SIG-M5 (cell line): Measurements from ENCODE around the gene AACS.
"Not testable (repeated sequence)": the region's sequence is repeated elsewhere in the genome, so short reads cannot be mapped to it uniquely, and the experiment has no call there.

Experiments used
- DNase-seq: peaks from one replicate; lab custom pipeline; 2025; lab: John Stamatoyannopoulos, UW

The AACS gene

GRCh38 chr12:125056306-125056705 lies 8.9 kb upstream of the AACS start:
- no peak for DNase-seq

- no peak for DNase-seq
These were observed 7.5 kb upstream of the AACS start for GRCh38 chr12:125057708-125058107.

- DNase-seq: no peak
These were observed 4.0 kb upstream of the AACS start for GRCh38 chr12:125061229-125061628.

GRCh38 chr12:125063522-125063921 lies 1.7 kb upstream of the AACS start:
- DNase-seq: not testable (repeated sequence)

- no peak for DNase-seq
These were observed 743 bp upstream of the AACS start for GRCh38 chr12:125064492-125064891.

GRCh38 chr12:125065919-125066570 lies 810 bp downstream of the AACS start:
- DNase-seq: no peak

GRCh38 chr12:125068391-125068790 lies 3.2 kb downstream of the AACS start:
- no peak for DNase-seq

GRCh38 chr12:125069616-125070015 lies 4.4 kb downstream of the AACS start:
- DNase-seq: no peak

- DNase-seq: no peak
These were observed 4.9 kb downstream of the AACS start for GRCh38 chr12:125070112-125070511.

- no peak for DNase-seq
These were observed 5.6 kb downstream of the AACS start for GRCh38 chr12:125070661-125071390.

- DNase-seq: no peak
These were observed 6.2 kb downstream of the AACS start for GRCh38 chr12:125071456-125071855.

- no peak for DNase-seq
These were observed 7.3 kb downstream of the AACS start for GRCh38 chr12:125072496-125072895.

GRCh38 chr12:125074294-125074693 lies 9.1 kb downstream of the AACS start:
- not testable (repeated sequence) for DNase-seq

GRCh38 chr12:125076103-125076502 lies 10.9 kb downstream of the AACS start:
- no peak for DNase-seq

- no peak for DNase-seq
These were observed 13.8 kb downstream of the AACS start for GRCh38 chr12:125079084-125079483.

- no peak for DNase-seq
These were observed 14.7 kb downstream of the AACS start for GRCh38 chr12:125079648-125080645.

- DNase-seq: no peak
These were observed 16.2 kb downstream of the AACS start for GRCh38 chr12:125081427-125081826.

GRCh38 chr12:125083072-125083471 lies 17.8 kb downstream of the AACS start:
- DNase-seq: no peak

GRCh38 chr12:125088199-125088598 lies 23.0 kb downstream of the AACS start:
- DNase-seq: not testable (repeated sequence)

GRCh38 chr12:125089083-125089482 lies 23.8 kb downstream of the AACS start:
- DNase-seq: no peak

GRCh38 chr12:125089626-125090025 lies 24.4 kb downstream of the AACS start:
- DNase-seq: no peak

- no peak for DNase-seq
These were observed 25.2 kb downstream of the AACS start for GRCh38 chr12:125090437-125090836.
